IPS-NIHi11 (cell line): ENCODE data around the gene TIAM1.

ENCODE experiments used
- DNase-seq: peaks from one replicate; pipeline ENCODE4 v3.0.0; 2012; ENCODE audit warnings: mixed read lengths, low spot score

Gene TIAM1

GRCh38 chr21:31132574-31133242 is 211.4 kb downstream of the TIAM1 start:
- DNase-seq: no peak

- no peak for DNase-seq
Measured at GRCh38 chr21:31130821-31131220, 213.2 kb downstream of the TIAM1 start.

GRCh38 chr21:31128234-31128633 is 215.8 kb downstream of the TIAM1 start:
- no peak for DNase-seq

- DNase-seq: no peak
Measured at GRCh38 chr21:31124010-31124409, 220.1 kb downstream of the TIAM1 start.

GRCh38 chr21:31119199-31119598 is 224.9 kb downstream of the TIAM1 start:
- DNase-seq: no peak

- DNase-seq: no peak
Measured at GRCh38 chr21:31117128-31117916, 226.7 kb downstream of the TIAM1 start.

- DNase-seq: no peak
Measured at GRCh38 chr21:31115249-31115648, 228.8 kb downstream of the TIAM1 start.

GRCh38 chr21:31111093-31111492 is 233.0 kb downstream of the TIAM1 start:
- no peak for DNase-seq

GRCh38 chr21:31110430-31110829 is 233.6 kb downstream of the TIAM1 start:
- DNase-seq: no peak

GRCh38 chr21:31107871-31108270 is 236.2 kb downstream of the TIAM1 start:
- DNase-seq: no peak

- no peak for DNase-seq
Measured at GRCh38 chr21:31107176-31107785, 236.8 kb downstream of the TIAM1 start.

GRCh38 chr21:31103571-31104265 is 240.3 kb downstream of the TIAM1 start:
- no peak for DNase-seq

GRCh38 chr21:31103163-31103562 is 240.9 kb downstream of the TIAM1 start:
- no peak for DNase-seq

- DNase-seq: no peak
Measured at GRCh38 chr21:31099122-31099521, 244.9 kb downstream of the TIAM1 start.

- DNase-seq: peak; percentile 81
Measured at GRCh38 chr21:31098576-31099005, 245.5 kb downstream of the TIAM1 start.

GRCh38 chr21:31092832-31093625 is 251.0 kb downstream of the TIAM1 start:
- DNase-seq: no peak

GRCh38 chr21:31090376-31090775 is 253.7 kb downstream of the TIAM1 start:
- DNase-seq: no peak

GRCh38 chr21:31088474-31088751 is 255.6 kb downstream of the TIAM1 start:
- DNase-seq: no peak

GRCh38 chr21:31087639-31088473 is 256.2 kb downstream of the TIAM1 start:
- no peak for DNase-seq

- no peak for DNase-seq
Measured at GRCh38 chr21:31084689-31085088, 259.4 kb downstream of the TIAM1 start.

GRCh38 chr21:31078796-31079195 is 265.3 kb downstream of the TIAM1 start:
- no peak for DNase-seq
